HG03060 (cell line): ENCODE results near the gene PMIS2.

Experiments
- ATAC-seq: cut with Tn5 transposase; IDR thresholded peaks from one replicate; pipeline ENCODE4 v1.9.1; 2021; ENCODE audit warnings: low read depth, moderate number of reproducible peaks; ENCODE audit not compliant: unreplicated experiment

PMIS2 gene

DNA sequence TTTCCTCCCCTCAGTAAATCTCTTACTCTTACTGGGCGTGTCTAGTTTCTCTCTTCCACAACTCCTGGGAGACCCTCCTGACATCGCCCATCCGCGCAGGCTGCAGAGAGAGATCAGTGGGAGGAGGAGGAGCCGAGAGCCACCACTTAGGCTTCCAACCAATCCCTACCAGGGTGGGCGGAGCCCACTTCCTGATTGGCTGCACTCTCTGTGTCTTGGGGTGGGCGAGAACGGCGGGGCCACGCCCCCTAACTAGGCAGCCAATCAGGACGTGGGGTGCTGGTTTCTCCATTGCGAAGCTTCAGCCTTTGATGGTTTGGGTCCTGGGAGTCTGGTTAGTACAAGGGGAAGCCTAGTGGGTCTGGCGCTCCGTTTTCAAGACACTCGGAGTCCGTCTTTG lies at the start of gene PMIS2:
TSS of gene PMIS2 (plus strand) at position 326 of the 400 bp plus-strand sequence. CDS start 87 bp downstream, outside the sequence.
- no peak for ATAC-seq

DNA sequence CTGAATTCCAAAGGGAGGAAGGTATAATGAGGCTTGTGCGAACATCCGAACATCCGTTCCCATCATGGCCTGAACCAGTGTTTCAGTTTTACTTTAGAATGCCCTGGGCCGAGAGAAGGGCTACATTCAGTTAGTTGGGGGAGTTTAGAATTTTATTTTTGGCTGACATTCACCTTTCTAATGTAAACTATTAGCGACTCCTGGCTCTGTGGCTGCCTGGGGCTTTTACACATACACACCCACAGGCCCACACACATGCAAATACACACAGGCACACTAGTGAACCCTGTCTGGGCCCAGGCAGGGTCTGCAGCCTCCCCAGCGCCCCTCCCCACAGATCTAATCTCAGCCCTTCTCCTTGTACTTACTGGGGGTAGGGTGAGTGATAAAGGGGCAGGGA lies 46.7 kb upstream of the PMIS2 start:
- ATAC-seq, result no peak

GRCh38 chr19:35539850-35540249 lies 46.1 kb upstream of the PMIS2 start:
- no peak for ATAC-seq

GRCh38 chr19:35540356-35540927 lies 45.5 kb upstream of the PMIS2 start:
- no peak for ATAC-seq

GRCh38 chr19:35542209-35542608 lies 43.8 kb upstream of the PMIS2 start:
- no peak for ATAC-seq

- ATAC-seq, result no peak
Measured at GRCh38 chr19:35543280-35544109, 42.5 kb upstream of the PMIS2 start.

DNA sequence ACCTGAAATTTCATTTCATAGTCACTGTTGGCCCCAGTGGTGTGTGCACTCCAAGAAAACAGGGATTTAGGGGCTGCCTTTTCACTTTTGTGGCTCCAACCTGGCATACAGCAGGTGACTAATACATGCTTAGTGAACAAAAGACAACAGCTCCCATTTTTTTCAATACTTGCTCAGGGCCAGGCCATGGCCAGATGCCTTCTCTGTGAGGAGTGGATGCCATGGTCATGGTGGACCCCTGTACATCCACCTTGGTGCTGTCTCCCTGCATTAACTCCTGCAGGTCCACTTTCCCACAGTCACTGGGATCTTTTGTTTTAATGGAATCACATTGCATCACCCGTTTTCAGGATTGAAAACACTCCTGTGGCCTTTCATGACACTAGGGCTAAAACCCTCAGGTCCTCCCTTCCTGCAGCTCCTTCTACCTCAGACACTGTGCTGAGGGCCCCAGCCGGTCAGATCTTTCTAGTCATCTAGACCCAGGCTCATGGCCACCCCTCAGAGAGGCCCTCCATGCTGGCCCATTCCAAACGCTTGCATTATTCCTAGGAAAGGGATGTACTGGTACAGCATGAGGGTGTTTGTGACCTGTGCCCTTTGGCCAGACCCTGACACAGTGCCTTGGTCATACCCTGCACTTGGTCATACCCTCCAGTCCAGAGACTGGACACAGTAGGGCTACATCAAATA lies 41.7 kb upstream of the PMIS2 start:
- ATAC-seq, result no peak

DNA sequence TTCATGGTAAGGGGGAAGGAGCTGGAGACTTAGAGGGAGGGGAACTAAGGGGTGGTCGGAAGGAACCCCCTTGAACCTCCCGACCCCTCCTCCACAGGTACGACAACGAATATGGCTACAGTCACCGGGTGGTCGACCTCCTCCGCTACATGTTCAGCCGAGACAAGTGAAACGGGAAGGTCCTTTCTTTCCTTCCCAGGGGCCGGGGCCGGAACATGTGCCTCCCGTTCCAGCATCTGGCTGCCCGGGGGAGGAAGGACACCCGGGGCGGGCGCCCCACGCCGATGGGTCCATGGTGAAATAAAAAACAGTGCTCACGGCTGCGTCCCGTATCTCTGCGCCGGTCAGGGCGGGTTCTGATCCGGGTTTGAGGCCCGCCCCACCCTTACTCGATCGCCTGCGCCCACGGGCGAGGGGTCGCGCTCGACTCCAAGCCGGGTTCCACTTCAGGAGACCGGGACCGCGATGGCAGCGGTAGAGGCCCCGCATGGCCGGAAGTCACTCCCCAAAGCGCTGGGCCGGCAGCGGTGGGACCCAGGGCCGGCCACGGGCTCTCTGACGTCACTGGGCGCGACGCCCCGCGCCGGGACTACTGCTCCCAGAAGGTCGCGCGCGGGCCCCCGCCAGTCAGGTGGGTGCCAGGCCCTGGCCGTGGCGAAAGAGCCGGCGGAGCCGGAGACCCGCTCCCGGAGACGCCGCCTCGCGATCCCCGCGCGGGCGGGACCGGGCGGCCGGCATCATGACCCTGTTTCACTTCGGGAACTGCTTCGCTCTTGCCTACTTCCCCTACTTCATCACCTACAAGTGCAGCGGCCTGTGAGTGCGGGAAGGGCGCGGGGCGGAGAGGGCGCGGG lies 40.7 kb upstream of the PMIS2 start, which contains the start of gene TMEM147:
TSS of gene TMEM147 (plus strand) at position 626 of the 854 bp plus-strand sequence. CDS start at position 740, 114 bp downstream.
- no peak for ATAC-seq

GRCh38 chr19:35545855-35546381 lies 40.1 kb upstream of the PMIS2 start:
- no peak for ATAC-seq

DNA sequence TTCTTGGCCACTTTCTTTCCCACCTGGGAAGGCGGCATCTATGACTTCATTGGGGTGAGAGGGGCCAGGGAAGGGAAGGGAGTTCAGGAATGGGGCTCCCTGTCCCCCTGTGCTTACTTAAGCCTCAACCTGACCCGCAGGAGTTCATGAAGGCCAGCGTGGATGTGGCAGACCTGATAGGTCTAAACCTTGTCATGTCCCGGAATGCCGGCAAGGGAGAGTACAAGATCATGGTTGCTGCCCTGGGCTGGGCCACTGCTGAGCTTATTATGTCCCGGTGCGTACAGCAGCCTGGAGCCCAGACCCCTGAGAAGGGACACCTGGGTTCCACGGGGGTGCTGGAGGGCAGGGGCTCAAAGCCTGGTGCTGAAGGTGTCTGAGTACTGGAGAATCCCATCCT lies 39.4 kb upstream of the PMIS2 start:
- ATAC-seq, result no peak

- no peak for ATAC-seq
Measured at GRCh38 chr19:35549174-35549788, 36.7 kb upstream of the PMIS2 start.

DNA sequence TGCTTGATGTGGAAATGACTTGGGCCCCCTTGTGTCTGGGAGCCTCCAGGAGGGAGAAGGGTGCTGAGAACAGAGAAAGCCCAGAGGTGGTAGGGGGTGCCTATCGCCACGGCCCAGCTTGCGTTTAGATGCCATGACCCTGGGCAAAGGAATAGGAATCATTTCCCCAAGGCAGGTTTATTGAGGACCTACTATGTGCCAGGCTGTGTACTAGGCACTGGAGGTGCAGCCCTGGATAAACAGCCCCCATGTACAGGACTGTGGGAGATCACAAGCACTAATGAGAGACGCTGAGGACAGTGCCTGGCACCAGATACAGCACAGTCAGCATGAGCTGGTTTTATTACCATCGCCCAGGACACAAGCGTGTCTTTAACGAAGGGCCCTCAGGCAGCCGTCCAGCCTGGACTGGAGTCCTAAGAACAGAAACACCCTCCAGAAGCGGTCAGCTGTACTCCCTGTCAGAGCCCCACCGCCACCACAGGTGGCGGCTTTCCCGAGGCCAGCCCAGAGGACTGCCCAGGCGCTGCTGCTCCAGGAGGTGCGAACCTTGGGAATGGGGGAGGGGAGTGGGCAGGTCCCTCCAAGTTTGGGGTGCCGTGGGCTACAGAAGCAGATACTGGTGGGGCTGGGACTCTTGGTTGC lies 36.0 kb upstream of the PMIS2 start:
- ATAC-seq, result no peak

GRCh38 chr19:35551091-35551810 lies 34.7 kb upstream of the PMIS2 start:
- no peak for ATAC-seq

GRCh38 chr19:35552534-35553384 lies 33.2 kb upstream of the PMIS2 start:
- ATAC-seq, result no peak

DNA sequence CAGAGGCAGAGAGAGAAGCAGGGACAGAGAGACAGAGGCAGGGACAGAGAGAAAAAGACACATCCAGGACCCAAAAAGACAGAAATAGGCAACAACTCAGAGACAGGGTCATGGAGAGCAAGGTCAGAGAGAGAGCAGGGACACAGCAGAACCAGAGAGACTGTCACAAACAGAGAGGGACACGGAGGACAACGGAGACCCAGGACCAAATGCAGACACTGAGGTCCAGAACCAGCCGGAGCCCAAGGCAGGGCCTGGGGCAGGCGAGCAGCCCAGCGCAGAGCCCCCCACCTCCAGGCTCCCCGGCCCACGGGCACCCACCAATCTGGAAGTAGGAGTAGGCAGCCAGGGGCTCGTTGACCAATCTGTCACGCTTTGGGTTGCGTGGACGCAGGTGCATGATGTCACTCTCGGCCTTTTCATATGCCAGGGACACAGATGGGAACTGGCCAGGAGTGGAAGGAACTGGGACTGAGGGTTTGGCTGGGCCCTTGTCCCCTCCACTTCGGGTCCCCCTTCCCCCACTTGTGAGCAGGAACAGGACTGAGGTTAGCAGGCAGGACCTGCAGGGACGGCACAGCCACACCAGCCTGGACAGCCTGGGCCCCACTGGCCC lies 32.5 kb upstream of the PMIS2 start:
- ATAC-seq, result no peak

- no peak for ATAC-seq
Measured at GRCh38 chr19:35554076-35554475, 31.9 kb upstream of the PMIS2 start.

- no peak for ATAC-seq
Measured at GRCh38 chr19:35555301-35556005, 30.5 kb upstream of the PMIS2 start.
